Common myeloid progenitor, CD34-positive (primary cell): Measurements from ENCODE around the gene EIF2D.
"Not testable (repeated sequence)": the region's sequence is repeated elsewhere in the genome, so short reads cannot be mapped to it uniquely, and the experiment has no call there.

Experiments used
- CTCF ChIA-PET: fragments of 350-600 bp; sonication (Branson Sonifier 250); formaldehyde crosslinking; loops from one replicate; lab custom pipeline; 2021; ENCODE audit warnings: antibody characterized with exemption; lab: Charles Lee
- POLR2A ChIA-PET: fragments of 350-600 bp; sonication (Branson Sonifier 250); formaldehyde crosslinking; loops from one replicate; lab custom pipeline; 2021; ENCODE audit warnings: antibody characterized with exemption; lab: Charles Lee
- DNase-seq, 3 donors: peaks; one replicate each; pipeline versions ENCODE4 v3.0.0 to v3.0.0-alpha.2; 2013
- H3K27ac ChIP-seq, 2 experiments: 1 replicate in 1 of 2; 2 replicates in 1 of 2; pipeline ENCODE4 v1.7.0; 2013; ENCODE audit warnings: inconsistent platforms in 2 of 2, low read length in 2 of 2, mild to moderate bottlenecking in 2 of 2, low read depth in 1 of 2, moderate library complexity in 1 of 2; ENCODE audit not compliant: severe bottlenecking in 2 of 2, insufficient read depth in 1 of 2, poor library complexity in 1 of 2
- H3K27me3 ChIP-seq, 5 experiments: replicated peaks in 2 of 5; 1 replicate in 3 of 5; 2 replicates in 2 of 5; pipeline versions ENCODE4 v1.6.1 to v1.7.0; 2013; ENCODE audit warnings: low read length in 4 of 5, mild to moderate bottlenecking in 2 of 5, moderate library complexity in 2 of 5, inconsistent platforms in 1 of 5; ENCODE audit not compliant: insufficient read depth in 5 of 5, control insufficient read depth in 4 of 5
- H3K36me3 ChIP-seq, 4 experiments: 1 replicate in 2 of 4; 2 replicates in 2 of 4; pipeline versions ENCODE4 v1.6.1 to v1.7.0; 2013; ENCODE audit warnings: low read length in 3 of 4, control low read depth in 1 of 4, mild to moderate bottlenecking in 1 of 4; ENCODE audit not compliant: control insufficient read depth in 4 of 4, insufficient read depth in 4 of 4
- H3K4me1 ChIP-seq, 4 experiments: 1 replicate in 3 of 4; 2 replicates in 1 of 4; pipeline versions ENCODE4 v1.6.1 to v1.7.1; 2013; ENCODE audit warnings: low read length in 3 of 4, mild to moderate bottlenecking in 3 of 4, control low read depth in 1 of 4, inconsistent platforms in 1 of 4, moderate library complexity in 1 of 4; ENCODE audit not compliant: control insufficient read depth in 4 of 4, insufficient read depth in 4 of 4; ENCODE audit errors: control extremely low read depth in 1 of 4
- H3K4me3 ChIP-seq, 7 experiments: 1 replicate in 4 of 7; 2 replicates in 3 of 7; pipeline versions ENCODE4 v1.5.1 to v1.7.0; 2013; ENCODE audit warnings: mild to moderate bottlenecking in 7 of 7, low read length in 6 of 7, moderate library complexity in 6 of 7, inconsistent platforms in 2 of 7, low read depth in 2 of 7, control low read depth in 1 of 7; ENCODE audit not compliant: insufficient read depth in 4 of 7, control insufficient read depth in 1 of 7; ENCODE audit errors: extremely low read depth in 1 of 7
- H3K9me3 ChIP-seq, 5 experiments: 1 replicate in 4 of 5; 2 replicates in 1 of 5; pipeline versions ENCODE4 v1.6.1 to v1.7.1; 2013; ENCODE audit warnings: low read length in 4 of 5, mild to moderate bottlenecking in 2 of 5, inconsistent platforms in 1 of 5, low read depth in 1 of 5, moderate library complexity in 1 of 5; ENCODE audit not compliant: control insufficient read depth in 4 of 5, insufficient read depth in 2 of 5; ENCODE audit errors: control extremely low read depth in 1 of 5
- WGBS: methylation state at CpG from one replicate; pipeline ENCODE4 v1.1.5; 2013; ENCODE audit not compliant: insufficient coverage; 5-methylcytosine and 5-hydroxymethylcytosine counted together

EIF2D gene

GRCh38 chr1:206649261-206649921 is 37.1 kb upstream of the EIF2D start:
- H3K9me3 ChIP-seq = no peaks in the 10 kb centered on the region
- DNase-seq = no peak
- H3K36me3 ChIP-seq = peaks cover 14 to 28% (median 21%) of the 10 kb centered on the region in 4 experiments
- H3K27ac ChIP-seq = no peak overlapping the region
- ChIA-PET CTCF (interaction anchor here (1.2 to 37.3 kb wide), 4 partner anchors 7 to 263 kb away, joined by 3 to 989 read pairs (median 496); partner anchors contain the start of gene DYRK3), POLR2A (no interaction called here)
- H3K4me1 ChIP-seq = peaks cover 2 to 16% (median 11%) of the 10 kb centered on the region in 4 experiments
- no peak overlapping the region for H3K4me3 ChIP-seq
- WGBS = 100% methylated on average over 1 of the region's 5 CpGs
- no peaks in the 10 kb centered on the region for H3K27me3 ChIP-seq

- Histone ChIP-seq H3K4me1 (peaks cover 0 to 3% (median under 1%) of the 10 kb centered on the region in 4 experiments), H3K9me3 (no peaks in the 10 kb centered on the region), H3K27ac (no peak overlapping the region), H3K27me3 (no peaks in the 10 kb centered on the region), H3K36me3 (peaks cover 14 to 34% (median 20%) of the 10 kb centered on the region in 4 experiments), H3K4me3 (no peak overlapping the region)
- CTCF ChIA-PET = interaction anchor here (31.8 to 37.3 kb wide), 2 partner anchors 5 to 15 kb away, joined by 989 read pairs; partner anchors contain the start of gene DYRK3
- DNase-seq = no peak
- POLR2A ChIA-PET = no interaction called here
Observed at GRCh38 chr1:206647224-206647623, 35.0 kb upstream of the EIF2D start.

- POLR2A ChIA-PET = no interaction called here
- Histone ChIP-seq H3K4me1 (peaks cover 0 to 3% (median 0%) of the 10 kb centered on the region in 4 experiments), H3K9me3 (no peaks in the 10 kb centered on the region), H3K36me3 (peaks cover 14 to 34% (median 17%) of the 10 kb centered on the region in 4 experiments), H3K27ac (no peak overlapping the region), H3K4me3 (no peak overlapping the region), H3K27me3 (no peaks in the 10 kb centered on the region)
- no peak for DNase-seq
- WGBS = 100% methylated on average over 1 of the region's 1 CpG
- CTCF ChIA-PET = interaction anchor here (31.8 to 37.3 kb wide), 2 partner anchors 4 to 15 kb away, joined by 989 read pairs; partner anchors contain the start of gene DYRK3
Observed at GRCh38 chr1:206646504-206646903, 34.2 kb upstream of the EIF2D start.

GRCh38 chr1:206643118-206643698 is 30.9 kb upstream of the EIF2D start:
- 100% methylated on average over 2 of the region's 3 CpGs for WGBS
- CTCF ChIA-PET = interaction anchor here (37.3 kb wide), 1 partner anchor 19 kb away, joined by 989 read pairs; no protein-coding TSS in a partner anchor
- H3K4me1 ChIP-seq = no peaks in the 10 kb centered on the region
- no peak overlapping the region for H3K4me3 ChIP-seq
- POLR2A ChIA-PET = no interaction called here
- H3K27ac ChIP-seq = no peak overlapping the region
- no peaks in the 10 kb centered on the region for H3K27me3 ChIP-seq
- no peak for DNase-seq
- H3K36me3 ChIP-seq = peaks cover 11 to 28% (median 14%) of the 10 kb centered on the region in 4 experiments
- H3K9me3 ChIP-seq = no peaks in the 10 kb centered on the region

- H3K36me3 ChIP-seq = peaks cover 2 to 21% (median 6%) of the 10 kb centered on the region in 4 experiments
- CTCF ChIA-PET = interaction anchor here (37.3 kb wide), 1 partner anchor 20 kb away, joined by 989 read pairs; no protein-coding TSS in a partner anchor
- H3K27me3 ChIP-seq, H3K4me3 ChIP-seq, H3K4me1 ChIP-seq, H3K9me3 ChIP-seq, H3K27ac ChIP-seq, DNase-seq, POLR2A ChIA-PET: not testable (repeated sequence)
- WGBS = no CpG with 5 or more reads among the region's 2 CpGs
Observed at GRCh38 chr1:206642074-206642473, 29.8 kb upstream of the EIF2D start.

GRCh38 chr1:206637605-206638004 is 25.3 kb upstream of the EIF2D start:
- H3K9me3 ChIP-seq = no peaks in the 10 kb centered on the region
- CTCF ChIA-PET = interaction anchor here (1.0 to 37.3 kb wide), 3 partner anchors 17 to 298 kb away, joined by 3 to 989 read pairs (median 5); no protein-coding TSS in a partner anchor
- peaks cover 11 to 29% (median 22%) of the 10 kb centered on the region in 4 experiments for H3K4me1 ChIP-seq
- POLR2A ChIA-PET = no interaction called here
- H3K27ac ChIP-seq = no peak overlapping the region
- peaks cover 2 to 11% (median 6%) of the 10 kb centered on the region in 4 experiments for H3K36me3 ChIP-seq
- no peaks in the 10 kb centered on the region for H3K27me3 ChIP-seq
- H3K4me3 ChIP-seq = no peak overlapping the region
- peak in 1 of 3 donors; percentile 20 for DNase-seq
